ENCODE measurements around the gene CD33.

GRCh38 chr19:51258165-51259160, 33.6 kb downstream of the CD33 start:
- TF ChIP-seq CTCF (IDR thresholded peaks at IDR 0.05) = no peak
- TF ChIP-seq POLR2A (IDR thresholded peaks at IDR 0.05) = no peak

Data from right lobe of liver (tissue), 4 donors.